GM18858 (cell line): ENCODE results near the gene ZNF582.
"Not testable (repeated sequence)": the region's sequence is repeated elsewhere in the genome, so short reads cannot be mapped to it uniquely, and the experiment has no call there.

ENCODE experiments used
- ATAC-seq: cut with Tn5 transposase; IDR thresholded peaks from one replicate; pipeline ENCODE4 v1.9.1; 2021; ENCODE audit not compliant: unreplicated experiment

The ZNF582 gene

DNA sequence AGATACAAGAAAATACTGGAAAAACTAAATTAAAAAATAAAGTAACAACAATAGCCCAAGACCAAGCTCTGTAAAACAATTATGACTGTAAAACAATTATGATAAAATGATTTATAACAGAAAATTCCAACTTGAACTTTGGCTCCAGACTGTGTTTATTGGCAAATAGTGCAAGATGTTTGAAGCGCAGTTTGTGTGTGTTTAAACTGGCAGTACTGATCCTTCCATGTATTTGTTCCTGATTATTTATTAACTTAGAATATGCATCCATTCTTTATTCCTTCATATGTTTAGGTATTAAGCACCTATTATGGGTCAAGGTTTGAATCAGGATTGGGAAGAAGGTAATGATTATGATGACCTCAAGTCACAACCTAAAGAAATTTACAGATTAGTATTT is 37.8 kb downstream of the ZNF582 start:
- ATAC-seq: no peak

DNA sequence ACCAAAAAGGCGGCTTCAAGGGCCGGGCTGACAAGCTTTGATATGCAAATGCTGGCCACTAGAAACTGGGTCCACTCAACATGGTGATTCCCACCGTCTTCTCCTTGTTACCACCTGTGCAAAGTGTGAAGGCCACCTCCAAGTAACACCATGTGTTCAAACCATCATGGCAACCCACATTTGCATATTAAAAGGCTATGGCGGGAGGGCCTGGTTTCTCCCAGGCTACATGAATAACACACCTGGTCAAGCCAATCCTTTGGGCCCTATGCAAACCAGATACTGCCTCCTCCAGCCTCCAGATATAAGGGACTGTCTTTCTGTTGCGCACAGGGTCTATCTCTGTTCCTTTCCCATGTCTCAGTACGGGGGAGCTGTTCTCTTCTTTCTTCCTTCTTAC is 42.1 kb downstream of the ZNF582 start:
- ATAC-seq: no peak

DNA sequence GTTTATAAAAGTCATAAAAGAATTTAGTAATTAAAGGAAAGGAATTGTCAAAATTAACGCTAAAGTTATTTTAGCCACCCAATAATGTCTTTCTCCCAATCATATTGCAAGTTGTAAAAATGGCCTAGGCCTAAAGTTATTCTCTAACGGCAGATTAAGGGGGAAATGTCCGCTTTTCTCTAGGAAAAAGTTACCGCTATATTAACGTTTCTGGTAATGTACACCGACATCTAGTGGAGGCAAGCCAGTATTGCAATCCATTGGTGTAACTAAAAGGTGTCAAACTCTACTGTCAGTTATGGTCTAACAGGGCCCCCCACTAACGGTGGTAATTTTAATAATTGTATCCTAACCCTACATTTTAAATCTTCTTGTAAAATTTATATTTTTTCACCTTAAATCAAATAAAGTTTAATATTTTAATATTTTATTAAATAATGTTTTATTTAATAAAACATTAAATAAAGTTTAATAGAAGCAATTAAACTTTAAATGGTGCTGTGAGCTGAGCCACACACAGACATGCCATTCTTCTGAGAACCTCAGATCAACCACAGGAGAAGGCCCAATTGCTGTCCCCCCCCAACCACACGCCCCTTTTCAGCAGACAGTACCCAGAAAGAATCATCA is 42.8 kb downstream of the ZNF582 start:
- ATAC-seq: no peak

DNA sequence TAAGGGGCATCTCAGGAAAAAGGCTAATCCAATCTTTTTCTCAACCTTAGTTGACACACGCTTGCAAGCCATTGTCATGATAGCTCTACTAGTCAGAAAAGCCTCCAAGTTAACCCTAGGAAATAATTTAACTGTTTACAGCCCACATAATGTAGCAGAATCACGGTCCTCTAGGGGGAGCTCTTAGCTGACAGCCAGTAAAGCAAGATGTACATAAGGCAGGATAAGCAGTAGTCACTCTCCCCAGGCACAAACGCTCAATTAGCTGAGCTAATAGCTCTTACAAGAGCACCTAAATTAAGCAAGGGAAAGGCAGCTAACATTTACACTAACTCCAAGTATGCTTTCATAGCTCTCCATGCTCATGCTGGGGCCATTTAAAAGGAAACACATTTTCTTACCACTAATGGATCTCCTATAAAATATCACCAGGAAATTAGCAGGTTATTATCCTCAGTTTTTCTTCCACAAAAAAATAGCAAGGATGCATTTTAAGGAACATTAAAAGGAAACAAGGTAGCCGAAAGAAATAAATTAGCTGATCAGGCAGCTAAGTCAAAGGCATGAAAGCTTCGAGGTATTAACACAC is 45.0 kb downstream of the ZNF582 start:
- ATAC-seq: no peak

DNA sequence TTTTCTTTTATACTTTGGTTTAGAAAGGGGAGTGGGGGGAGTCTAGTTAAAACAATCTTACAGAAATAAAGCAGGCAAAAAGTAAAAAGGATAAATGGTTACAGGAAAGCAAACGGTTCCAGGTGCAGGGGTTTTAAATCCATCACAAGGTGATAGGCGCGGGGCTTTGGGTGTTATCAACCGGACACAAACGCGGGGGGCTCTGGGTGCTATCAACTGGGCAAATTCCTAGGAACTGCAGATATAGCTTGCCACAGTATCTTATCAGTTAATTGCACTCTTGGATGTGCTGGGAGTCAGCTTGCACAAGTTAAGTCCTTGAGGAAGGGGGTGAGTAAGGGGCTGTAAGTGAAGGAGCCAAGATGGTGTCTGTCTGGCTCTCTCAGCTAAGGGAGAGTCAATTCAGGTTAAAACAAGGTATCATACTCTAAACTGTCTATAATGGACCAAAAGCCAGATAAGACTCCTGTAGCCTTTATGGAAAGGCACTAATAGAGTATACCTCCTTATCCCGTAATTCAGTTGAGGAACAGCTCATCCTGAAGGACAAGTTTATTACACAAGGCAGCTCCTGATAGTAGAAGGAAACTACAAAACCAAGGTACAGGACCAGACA is 46.1 kb downstream of the ZNF582 start:
- no peak for ATAC-seq

DNA sequence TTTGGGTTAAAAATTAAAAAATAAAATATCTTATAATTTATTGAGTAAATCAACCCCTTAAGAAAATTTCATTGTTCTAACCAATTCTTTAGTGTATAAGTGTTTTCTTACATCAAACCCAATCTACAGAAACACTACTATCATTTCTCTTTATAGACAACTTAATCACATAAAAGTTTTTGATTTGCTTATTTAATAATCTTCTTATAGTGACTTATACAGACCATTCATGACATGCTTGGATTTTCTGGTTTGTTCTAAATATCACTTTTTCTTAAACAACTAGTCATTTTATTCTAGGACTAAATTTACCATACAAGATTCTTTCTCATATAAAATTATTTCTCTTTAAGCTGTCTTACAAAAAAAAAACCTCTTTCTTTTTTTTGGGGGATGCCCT is 51.4 kb downstream of the ZNF582 start:
- ATAC-seq: no peak

DNA sequence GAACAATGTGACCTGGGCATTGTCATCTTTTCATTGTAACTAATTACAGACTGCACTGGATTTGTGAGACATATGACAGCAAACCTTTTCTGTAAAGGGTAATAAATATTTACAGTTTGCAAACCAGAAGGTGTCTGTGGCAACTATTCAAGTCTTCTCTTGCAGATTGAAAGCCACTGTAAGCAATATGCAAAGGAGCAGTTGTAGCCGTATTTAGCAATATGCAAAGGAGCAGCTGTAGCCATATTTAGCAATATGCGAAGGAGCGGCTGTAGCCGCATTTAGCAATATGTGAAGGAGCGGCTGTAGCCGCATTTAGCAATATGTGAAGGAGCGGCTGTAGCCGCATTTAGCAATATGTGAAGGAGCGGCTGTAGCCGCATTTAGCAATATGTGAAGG is 54.3 kb downstream of the ZNF582 start:
- not testable (repeated sequence) for ATAC-seq

DNA sequence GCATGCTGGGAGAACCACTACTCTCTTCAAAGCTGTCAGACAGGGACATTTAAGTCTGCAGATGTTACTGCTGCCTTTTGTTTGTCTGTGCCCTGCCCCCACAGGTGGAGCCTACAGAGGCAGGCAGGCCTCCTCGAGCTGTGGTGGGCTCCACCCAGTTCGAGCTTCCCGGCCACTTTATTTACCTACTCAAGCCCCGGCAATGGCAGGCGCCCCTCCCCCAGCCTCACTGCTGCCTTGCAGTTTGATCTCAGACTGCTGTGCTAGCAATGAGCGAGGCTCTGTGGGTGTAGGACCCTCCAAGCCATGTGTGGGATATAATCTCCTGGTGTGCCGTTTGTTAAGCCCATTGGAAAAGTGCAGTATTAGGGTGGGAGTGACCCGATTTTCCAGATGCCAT is 56.3 kb downstream of the ZNF582 start:
- ATAC-seq: not testable (repeated sequence)

DNA sequence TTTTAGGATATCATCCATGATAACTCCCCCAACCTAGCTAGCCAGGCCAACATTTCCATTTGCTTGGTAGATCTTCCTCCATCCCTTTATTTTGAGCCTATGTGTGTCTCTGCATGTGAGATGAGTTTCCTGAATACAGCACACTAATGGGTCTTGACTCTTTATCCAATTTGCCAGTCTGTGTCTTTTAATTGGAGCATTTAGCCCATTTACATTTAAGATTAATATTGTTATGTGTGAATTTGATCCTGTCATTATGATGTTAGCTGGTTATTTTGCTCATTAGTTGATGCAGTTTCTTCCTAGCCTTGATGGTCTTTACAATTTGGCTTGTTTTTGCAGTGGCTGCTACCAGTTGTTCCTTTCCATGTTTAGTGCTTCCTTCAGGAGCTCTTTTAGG is 58.0 kb downstream of the ZNF582 start:
- not testable (repeated sequence) for ATAC-seq

DNA sequence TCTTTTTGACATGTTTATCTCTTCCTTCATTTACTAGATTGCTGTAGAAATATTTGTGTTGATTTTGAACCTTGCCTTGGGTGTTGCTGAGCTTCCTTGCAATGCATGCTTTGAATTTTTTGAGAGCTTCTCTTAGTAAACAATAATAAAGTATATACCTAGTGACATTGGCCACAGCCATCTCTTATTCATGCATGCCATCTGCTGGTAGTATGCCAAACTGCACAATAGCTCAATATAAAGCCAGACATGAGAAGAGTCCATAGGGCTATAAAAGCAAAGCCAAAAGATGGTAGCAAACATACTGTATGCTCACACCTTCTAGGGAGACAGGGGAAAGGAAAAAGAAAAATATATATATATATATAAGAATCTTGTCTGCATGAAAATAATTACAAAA is 59.8 kb downstream of the ZNF582 start:
- ATAC-seq: no peak
